ENCODE results near the gene PSMF1.

PSMF1 gene

GRCh38 chr20:1165521-1165920 is 47.1 kb downstream of the PSMF1 start:
- no peak for DNase-seq

DNA sequence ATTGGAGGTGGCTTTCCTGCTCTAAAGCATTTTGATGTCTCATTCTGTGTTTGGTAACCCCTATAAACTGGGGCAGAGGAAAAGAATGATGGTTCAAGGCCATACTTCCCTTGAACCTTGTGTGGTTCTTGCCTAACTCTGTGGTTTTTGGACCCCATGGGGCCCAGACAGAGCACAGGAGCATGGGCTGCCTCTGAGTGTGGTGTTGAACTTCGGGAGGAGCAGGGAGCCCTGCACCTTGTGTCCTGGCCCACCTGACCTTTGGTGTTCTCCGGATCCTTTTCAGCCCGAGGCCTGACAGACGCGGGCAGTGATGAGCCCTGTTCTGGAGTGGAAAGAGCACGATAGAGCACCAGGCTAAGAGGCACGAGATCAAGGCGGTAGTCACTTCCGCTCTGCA is 47.5 kb downstream of the PSMF1 start:
- no peak for DNase-seq

- DNase-seq, result no peak
Measured at GRCh38 chr20:1166948-1167720, 48.7 kb downstream of the PSMF1 start.

DNA sequence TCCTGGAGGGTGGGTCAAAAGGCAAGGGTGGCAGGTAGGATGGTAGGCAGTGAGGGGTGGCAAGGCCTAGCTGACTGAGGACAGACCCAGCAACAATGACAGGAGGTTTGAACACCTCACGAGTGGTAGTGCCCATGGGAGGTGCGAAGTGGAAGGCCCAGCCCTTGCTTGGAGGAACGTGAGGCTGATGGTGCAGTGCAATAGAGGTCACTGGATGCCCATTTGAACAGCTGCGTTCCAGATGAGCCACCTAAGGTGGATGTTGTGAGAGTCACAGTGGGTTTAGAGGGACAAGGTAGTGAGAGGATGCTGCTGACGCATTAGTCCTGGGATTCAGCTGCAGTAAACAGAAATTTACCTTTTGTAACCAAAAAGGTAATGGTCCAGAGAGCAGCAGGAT is 50.8 kb downstream of the PSMF1 start:
- no peak for DNase-seq

DNA sequence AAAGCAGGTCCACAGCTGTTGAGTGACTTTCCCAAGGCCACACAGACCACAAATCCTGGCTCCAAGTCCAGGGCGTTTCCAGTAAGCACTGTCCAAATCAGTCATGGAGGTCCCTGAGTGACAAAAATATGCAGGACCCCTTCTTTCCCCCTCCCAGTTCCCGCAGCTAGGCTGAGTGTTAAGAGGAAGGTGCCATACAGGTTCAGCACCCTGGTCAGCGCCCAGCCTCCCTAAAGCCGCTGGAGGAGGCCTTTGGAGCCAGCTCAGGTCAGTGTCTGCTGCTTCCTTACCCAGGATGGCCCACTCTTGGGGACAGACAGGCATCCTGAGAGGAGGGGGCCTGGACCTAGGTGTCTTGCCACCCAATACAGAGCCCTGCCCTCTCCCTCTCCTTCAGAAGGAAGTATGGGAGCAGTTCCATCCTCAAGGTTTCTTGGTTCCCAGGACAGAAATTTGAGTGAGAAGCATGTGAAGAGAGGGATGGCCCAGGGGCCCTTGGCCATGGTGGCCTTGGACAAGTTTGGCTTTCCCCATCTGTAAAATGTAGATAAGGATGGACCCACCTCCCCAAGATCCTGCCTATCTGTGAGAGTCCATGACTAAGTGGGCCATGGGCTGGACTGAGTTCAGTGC is 53.2 kb downstream of the PSMF1 start:
- DNase-seq, result no peak

GRCh38 chr20:1173698-1174097 is 55.3 kb downstream of the PSMF1 start:
- no peak for DNase-seq

- no peak for DNase-seq
Measured at GRCh38 chr20:1174787-1175186, 56.4 kb downstream of the PSMF1 start.

- no peak for DNase-seq
Measured at GRCh38 chr20:1177680-1178079, 59.3 kb downstream of the PSMF1 start.

- DNase-seq, result no peak
Measured at GRCh38 chr20:1178103-1178502, 59.7 kb downstream of the PSMF1 start.

- DNase-seq, result no peak
Measured at GRCh38 chr20:1178623-1179022, 60.2 kb downstream of the PSMF1 start.

- no peak for DNase-seq
Measured at GRCh38 chr20:1180949-1181348, 62.5 kb downstream of the PSMF1 start.

DNA sequence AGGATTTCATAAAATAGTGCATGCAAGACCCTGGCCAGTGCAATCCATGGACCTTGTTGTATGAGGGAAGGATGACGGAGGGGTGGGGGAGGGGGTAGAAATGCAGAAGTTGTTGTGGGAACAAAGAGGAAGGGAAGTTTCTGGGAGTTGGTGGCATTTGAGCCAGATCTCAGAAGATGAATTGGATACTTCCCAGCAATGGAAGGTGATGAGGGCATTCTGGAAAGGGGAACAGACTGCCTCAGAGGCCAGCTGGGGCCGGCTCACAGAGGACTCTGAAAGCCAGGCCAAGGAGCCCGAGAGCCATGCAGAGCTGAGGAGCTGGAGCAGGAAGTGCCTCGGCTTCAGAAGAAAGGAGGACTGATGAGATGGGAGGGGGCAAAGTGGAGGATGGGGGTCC is 63.7 kb downstream of the PSMF1 start:
- no peak for DNase-seq

- DNase-seq, result no peak
Measured at GRCh38 chr20:1183153-1183552, 64.8 kb downstream of the PSMF1 start.

DNA sequence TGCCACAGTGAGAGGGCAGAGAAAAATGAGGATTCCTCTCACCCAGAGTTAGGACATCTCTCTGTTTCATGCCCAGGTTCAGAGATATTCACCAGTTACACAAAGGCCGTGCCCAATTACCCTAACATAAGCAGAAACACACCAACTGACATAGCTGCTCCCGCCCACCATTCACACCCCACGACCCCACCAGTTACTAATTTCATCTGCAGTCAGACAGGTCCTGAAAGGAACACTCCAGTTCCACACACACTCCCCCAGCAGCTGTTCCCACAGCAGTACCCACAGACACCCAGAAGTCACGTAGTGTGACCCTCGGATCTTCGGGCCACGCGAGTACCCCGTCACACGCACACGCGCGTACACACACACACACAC is 65.8 kb downstream of the PSMF1 start:
- no peak for DNase-seq

GRCh38 chr20:1184638-1185315 is 66.4 kb downstream of the PSMF1 start, which contains the start of gene TMEM74B:
TMEM74B (minus strand) TSS chr20:1184981; CDS start chr20:1183801, 1,180 bp downstream.
- DNase-seq, result no peak

DNA sequence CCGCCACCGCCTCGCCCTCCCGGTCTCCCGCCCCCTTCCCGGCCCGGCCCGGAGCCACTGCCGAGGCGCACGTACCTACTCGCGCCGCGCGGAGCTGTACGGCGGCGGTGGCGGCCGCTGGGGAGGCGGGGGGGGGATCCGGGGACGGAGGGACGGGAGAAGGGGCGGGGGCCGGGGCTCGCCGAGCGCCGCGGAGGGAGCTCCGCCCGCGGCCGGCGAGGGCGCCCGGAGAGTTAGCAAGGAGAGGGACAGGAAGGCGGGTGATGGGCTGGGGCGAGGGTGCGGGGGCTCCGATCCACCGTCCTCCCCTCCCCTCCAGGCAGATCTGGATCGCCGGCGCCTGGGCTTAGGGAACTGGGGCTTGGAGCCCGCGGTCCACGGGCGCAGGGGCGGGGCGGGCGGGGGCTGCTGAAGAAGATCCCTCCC is 66.9 kb downstream of the PSMF1 start:
- no peak for DNase-seq

DNA sequence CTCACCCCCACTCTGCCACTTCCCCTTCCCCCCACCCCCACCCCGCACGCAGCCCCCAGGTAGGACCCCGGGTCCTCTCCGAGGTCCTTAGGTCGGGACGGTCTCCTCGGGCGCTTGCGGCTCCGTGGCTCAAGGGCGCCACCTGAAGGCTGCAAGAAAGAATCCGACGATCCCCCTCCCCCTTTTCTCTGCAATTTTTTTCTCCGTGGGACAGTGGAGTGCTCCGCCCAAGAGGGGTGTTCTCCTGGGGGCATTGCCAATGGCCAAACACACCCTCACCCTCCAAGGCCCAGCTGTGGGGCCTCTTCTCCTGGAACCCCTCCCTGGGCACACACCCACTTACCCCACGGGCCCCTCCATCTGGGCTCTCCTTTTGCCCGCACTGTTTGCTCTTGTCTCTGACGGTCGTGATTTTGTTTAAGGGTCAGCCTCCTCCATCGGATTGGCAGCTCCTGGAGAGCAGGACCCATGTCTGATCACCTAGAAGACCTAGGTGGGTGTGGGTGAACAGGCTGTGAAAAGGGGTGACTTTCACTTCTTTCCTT is 67.5 kb downstream of the PSMF1 start:
- no peak for DNase-seq

DNA sequence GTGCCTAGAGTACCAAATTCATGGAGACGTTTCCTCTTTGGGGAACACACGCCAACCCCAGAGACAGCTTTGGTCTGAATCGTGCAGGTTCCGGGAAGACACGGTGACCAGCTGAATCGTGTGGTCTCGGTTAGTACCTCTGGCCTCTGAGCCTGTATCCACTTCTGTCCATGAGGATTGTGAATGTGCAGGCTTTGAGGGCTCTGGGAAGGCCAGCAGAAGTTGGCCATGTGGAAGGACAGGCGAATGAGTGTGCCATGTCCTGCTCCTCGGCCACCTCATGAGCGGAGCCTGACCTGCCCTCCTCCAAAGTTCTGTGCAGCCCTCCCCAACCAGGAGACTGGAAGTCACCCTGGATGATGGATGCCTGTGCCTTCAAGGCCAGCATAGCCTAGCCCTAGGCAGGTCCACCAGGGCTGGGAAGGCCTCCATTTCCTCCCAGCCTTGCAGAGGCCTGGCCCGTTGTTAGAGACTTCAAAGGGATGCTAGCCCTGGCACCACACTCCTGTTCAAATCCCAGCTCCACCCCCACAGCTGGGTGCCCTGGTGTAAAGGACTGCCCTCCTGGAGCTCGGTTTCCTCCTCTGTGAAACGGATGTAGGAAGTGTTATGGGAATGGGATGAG is 68.1 kb downstream of the PSMF1 start:
- DNase-seq, result no peak

- DNase-seq, result no peak
Measured at GRCh38 chr20:1187605-1188171, 69.3 kb downstream of the PSMF1 start.

DNA sequence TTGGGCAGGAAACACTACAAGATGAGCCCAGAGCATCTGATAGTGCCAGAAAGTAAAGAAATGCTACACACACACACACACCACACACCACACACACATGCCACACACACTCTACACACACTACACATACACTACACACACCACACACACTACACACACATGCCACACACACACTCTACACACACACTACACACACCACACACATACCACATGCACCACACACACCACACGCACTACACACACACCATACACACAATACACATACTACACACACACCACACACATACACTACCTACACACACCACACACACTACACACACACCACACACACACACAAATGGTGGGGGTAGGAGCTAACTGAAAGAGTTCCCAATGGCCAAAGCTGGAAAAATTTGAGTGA is 69.9 kb downstream of the PSMF1 start:
- no peak for DNase-seq

- no peak for DNase-seq
Measured at GRCh38 chr20:1189827-1190226, 71.4 kb downstream of the PSMF1 start.

- no peak for DNase-seq
Measured at GRCh38 chr20:1190847-1191246, 72.4 kb downstream of the PSMF1 start.

- no peak for DNase-seq
Measured at GRCh38 chr20:1191299-1191698, 72.9 kb downstream of the PSMF1 start.
